Trophoblast cell (in vitro differentiated cells and primary cell): ENCODE measurements around the gene FBN1.
A peak's percentile ranks its signal among the peaks of the same experiment; 100 is the strongest.

Experiments
- DNase-seq, 2 donors: peaks; one replicate each; pipeline ENCODE4 v3.0.0-alpha.2; 2016
- H2AFZ ChIP-seq: 2 replicates; pipeline ENCODE4 v1.6.1; 2013; ENCODE audit warnings: low read length, moderate library complexity, mild to moderate bottlenecking; ENCODE audit not compliant: insufficient read depth, poor library complexity
- H2AK5ac ChIP-seq: 2 replicates; pipeline ENCODE4 v1.6.1; 2013; ENCODE audit warnings: mild to moderate bottlenecking, low read length
- H2BK120ac ChIP-seq: 2 replicates; pipeline ENCODE4 v1.6.1; 2013; ENCODE audit warnings: low read length, mild to moderate bottlenecking, moderate library complexity; ENCODE audit not compliant: insufficient read depth, poor library complexity
- H2BK12ac ChIP-seq: 2 replicates; pipeline ENCODE4 v1.6.1; 2013; ENCODE audit warnings: mild to moderate bottlenecking, low read length, moderate library complexity
- H2BK5ac ChIP-seq: 2 replicates; pipeline ENCODE4 v1.6.1; 2013; ENCODE audit warnings: low read length, low read depth, moderate library complexity, mild to moderate bottlenecking; ENCODE audit not compliant: poor library complexity
- H3K14ac ChIP-seq: 2 replicates; pipeline ENCODE4 v1.6.1; 2013; ENCODE audit warnings: mild to moderate bottlenecking, low read length
- H3K18ac ChIP-seq: 2 replicates; pipeline ENCODE4 v1.6.1; 2013; ENCODE audit warnings: mild to moderate bottlenecking, low read length
- H3K23ac ChIP-seq: 2 replicates; pipeline ENCODE4 v1.6.1; 2013; ENCODE audit warnings: low read length
- H3K27ac ChIP-seq: 2 replicates; pipeline ENCODE4 v1.5.1; 2013; ENCODE audit warnings: low read depth, mild to moderate bottlenecking, inconsistent platforms, low read length, moderate library complexity
- H3K27me3 ChIP-seq: 2 replicates; pipeline ENCODE4 v1.6.1; 2013; ENCODE audit warnings: inconsistent platforms, mild to moderate bottlenecking, low read length, moderate library complexity; ENCODE audit not compliant: insufficient read depth
- H3K36me3 ChIP-seq, 2 experiments: 1 replicate in 1 of 2; 2 replicates in 1 of 2; pipeline ENCODE4 v1.6.1; 2013; ENCODE audit warnings: low read length in 2 of 2, mild to moderate bottlenecking in 2 of 2, moderate library complexity in 1 of 2; ENCODE audit not compliant: insufficient read depth in 2 of 2, control insufficient read depth in 1 of 2
- H3K4ac ChIP-seq: 2 replicates; pipeline ENCODE4 v1.6.1; 2013; ENCODE audit warnings: low read depth, mild to moderate bottlenecking, low read length, moderate library complexity
- H3K4me1 ChIP-seq, 2 experiments: 1 replicate in 1 of 2; 2 replicates in 1 of 2; pipeline ENCODE4 v1.6.1; 2013; ENCODE audit warnings: low read length in 2 of 2, mild to moderate bottlenecking in 2 of 2, moderate library complexity in 1 of 2; ENCODE audit not compliant: insufficient read depth in 2 of 2, control insufficient read depth in 1 of 2
- H3K4me2 ChIP-seq: 2 replicates; pipeline ENCODE4 v1.6.1; 2013; ENCODE audit warnings: inconsistent platforms, mild to moderate bottlenecking, low read length, moderate library complexity
- H3K4me3 ChIP-seq: 2 replicates; pipeline ENCODE4 v1.5.1; 2013; ENCODE audit warnings: mild to moderate bottlenecking, low read depth, low read length, inconsistent platforms
- H3K79me1 ChIP-seq: one replicate; pipeline ENCODE4 v1.6.1; 2013; ENCODE audit warnings: low read length
- H3K79me2 ChIP-seq: 2 replicates; pipeline ENCODE4 v1.6.1; 2013; ENCODE audit warnings: low read length, mild to moderate bottlenecking; ENCODE audit not compliant: control insufficient read depth, insufficient read depth, poor library complexity
- H3K9ac ChIP-seq: 2 replicates; pipeline ENCODE4 v1.6.1; 2013; ENCODE audit warnings: mild to moderate bottlenecking, low read length
- H3K9me3 ChIP-seq: 2 replicates; pipeline ENCODE4 v1.6.1; 2013; ENCODE audit warnings: low read depth, mild to moderate bottlenecking, control low read depth, inconsistent platforms, low read length; ENCODE audit not compliant: insufficient read depth
- H4K12ac ChIP-seq: 2 replicates; pipeline ENCODE4 v1.6.1; 2013; ENCODE audit warnings: low read depth, mild to moderate bottlenecking, low read length, moderate library complexity
- H4K8ac ChIP-seq: 2 replicates; pipeline ENCODE4 v1.6.1; 2013; ENCODE audit warnings: low read depth, mild to moderate bottlenecking, low read length, moderate library complexity
- H4K91ac ChIP-seq: one replicate; pipeline ENCODE4 v1.6.1; 2013; ENCODE audit warnings: low read depth, mild to moderate bottlenecking, low read length, moderate library complexity
- WGBS: extraction: QIAGEN DNeasy Blood & Tissue Kit; methylation state at CpG from one replicate; pipeline ENCODE4 v1.1.7; 2013; ENCODE audit warnings: missing lambda C conversion rate; ENCODE audit not compliant: insufficient read length, insufficient coverage; ENCODE audit errors: extremely low coverage; 5-methylcytosine and 5-hydroxymethylcytosine counted together

The FBN1 gene

GRCh38 chr15:48596415-48596814 is 49.1 kb downstream of the FBN1 start:
- Histone ChIP-seq H3K27me3 (no peaks in the 10 kb centered on the region), H3K4ac (no peak overlapping the region), H3K4me2 (no peak overlapping the region), H4K12ac (no peak overlapping the region), H3K23ac (no peak overlapping the region), H3K36me3 (peaks cover 0 to 2% of the 10 kb centered on the region in 2 experiments), H2BK120ac (no peak overlapping the region), H3K79me1 (peaks cover under 1% of the 10 kb centered on the region), H4K91ac (no peak overlapping the region), H3K27ac (no peak overlapping the region), H3K9me3 (no peaks in the 10 kb centered on the region), H4K8ac (no peak overlapping the region), H3K4me1 (no peaks in the 10 kb centered on the region), H2BK12ac (no peak overlapping the region), H3K14ac (no peak overlapping the region), H3K79me2 (no peaks in the 10 kb centered on the region), H2AFZ (no peak overlapping the region), H2BK5ac (no peak overlapping the region), H3K9ac (no peak overlapping the region), H3K18ac (no peak overlapping the region), H3K4me3 (no peak overlapping the region), H2AK5ac (no peak overlapping the region)
- WGBS, result no CpG with 5 or more reads among the region's 4 CpGs
- DNase-seq, result no peak

- no peaks in the 10 kb centered on the region for H3K9me3 ChIP-seq
- no peaks in the 10 kb centered on the region for H3K4me1 ChIP-seq
- no peak overlapping the region for H2AFZ ChIP-seq
- no peaks in the 10 kb centered on the region for H3K79me1 ChIP-seq
- H3K27ac ChIP-seq, result no peak overlapping the region
- H3K18ac ChIP-seq, result no peak overlapping the region
- no peaks in the 10 kb centered on the region for H3K27me3 ChIP-seq
- no peak overlapping the region for H3K4ac ChIP-seq
- no peaks in the 10 kb centered on the region for H3K79me2 ChIP-seq
- no peak overlapping the region for H3K14ac ChIP-seq
- H3K23ac ChIP-seq, result no peak overlapping the region
- no peak overlapping the region for H3K4me2 ChIP-seq
- no peak for DNase-seq
- no peak overlapping the region for H2BK5ac ChIP-seq
- no peak overlapping the region for H3K9ac ChIP-seq
- no peak overlapping the region for H2BK120ac ChIP-seq
- H2AK5ac ChIP-seq, result no peak overlapping the region
- no peak overlapping the region for H4K8ac ChIP-seq
- peaks cover 0 to 2% of the 10 kb centered on the region in 2 experiments for H3K36me3 ChIP-seq
- no peak overlapping the region for H2BK12ac ChIP-seq
- H4K12ac ChIP-seq, result no peak overlapping the region
- H4K91ac ChIP-seq, result no peak overlapping the region
- H3K4me3 ChIP-seq, result no peak overlapping the region
- WGBS, result no CpG with 5 or more reads among the region's 5 CpGs
These were observed 49.5 kb downstream of the FBN1 start for GRCh38 chr15:48595981-48596380.

GRCh38 chr15:48592933-48593332 is 52.6 kb downstream of the FBN1 start:
- Histone ChIP-seq H3K9me3 (no peaks in the 10 kb centered on the region), H3K27ac (no peak overlapping the region), H3K4me3 (no peak overlapping the region), H3K79me1 (no peaks in the 10 kb centered on the region), H3K4ac (no peak overlapping the region), H3K27me3 (no peaks in the 10 kb centered on the region), H3K4me2 (no peak overlapping the region), H3K79me2 (no peaks in the 10 kb centered on the region), H4K12ac (no peak overlapping the region), H3K23ac (no peak overlapping the region), H2AK5ac (no peak overlapping the region), H4K8ac (no peak overlapping the region), H2BK12ac (no peak overlapping the region), H3K14ac (no peak overlapping the region), H4K91ac (no peak overlapping the region), H3K36me3 (no peaks in the 10 kb centered on the region), H2BK5ac (no peak overlapping the region), H2AFZ (no peak overlapping the region), H3K18ac (no peak overlapping the region), H3K4me1 (no peaks in the 10 kb centered on the region), H2BK120ac (no peak overlapping the region), H3K9ac (no peak overlapping the region)
- no CpG with 5 or more reads among the region's 1 CpG for WGBS
- DNase-seq, result no peak

DNA sequence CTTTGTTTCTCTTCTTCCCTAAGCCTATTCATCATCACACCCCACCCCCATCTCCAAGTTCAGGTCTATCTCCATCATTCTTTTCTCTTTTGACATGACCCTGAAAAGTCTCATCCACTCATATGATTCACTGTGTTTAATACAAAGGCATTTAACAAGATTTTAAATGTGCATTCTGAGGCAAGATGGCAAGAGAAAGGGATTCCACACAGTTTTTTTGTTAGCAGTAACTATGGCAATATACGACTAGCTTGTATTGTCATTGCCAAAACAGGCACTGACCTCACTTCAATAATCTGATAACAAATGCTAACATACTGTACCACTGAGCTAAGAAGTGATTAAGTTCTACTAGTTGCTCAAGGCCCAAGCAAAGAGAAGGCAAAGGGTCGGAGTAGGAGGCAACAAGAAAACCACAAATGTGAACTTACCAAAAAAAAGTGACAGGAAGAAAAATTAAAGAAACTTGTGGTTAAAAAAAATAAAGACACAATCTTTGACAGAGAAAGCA is 53.2 kb downstream of the FBN1 start:
- Histone ChIP-seq H3K9me3 (no peaks in the 10 kb centered on the region), H3K27ac (no peak overlapping the region), H3K27me3 (no peaks in the 10 kb centered on the region), H2AK5ac (no peak overlapping the region), H2BK5ac (no peak overlapping the region), H3K9ac (no peak overlapping the region), H3K23ac (no peak overlapping the region), H3K4ac (no peak overlapping the region), H3K36me3 (no peaks in the 10 kb centered on the region), H3K14ac (no peak overlapping the region), H2BK120ac (no peak overlapping the region), H3K4me1 (no peaks in the 10 kb centered on the region), H4K8ac (no peak overlapping the region), H3K18ac (no peak overlapping the region), H3K79me1 (no peaks in the 10 kb centered on the region), H2AFZ (no peak overlapping the region), H3K79me2 (no peaks in the 10 kb centered on the region), H4K12ac (no peak overlapping the region), H4K91ac (no peak overlapping the region), H2BK12ac (no peak overlapping the region), H3K4me3 (no peak overlapping the region), H3K4me2 (no peak overlapping the region)
- DNase-seq, result peak; percentile 73 to 94
- no CpG with 5 or more reads among the region's 2 CpGs for WGBS
